ENCODE measurements around the gene SPATC1L. TPM values are rescaled to one million over a fixed set of nuclear protein-coding genes. Genes with fewer than 3 reads are reported as not detected.

Gene SPATC1L
- total RNA-seq, 3 donors from 2014 or later, result 6.8 to 17.5 (median 10.6) TPM

GRCh38 chr21:46219591-46220239 lies 35.5 kb upstream of the SPATC1L start:
- Mint-ChIP-seq H3K9me3 (no peaks in the 10 kb centered on the region), H3K27me3 (ENCODE audit: low read depth) (no peaks in the 10 kb centered on the region), H3K4me1 (ENCODE audit: low read depth) (no peaks in the 10 kb centered on the region), H3K4me3 (no peak overlapping the region), H3K36me3 (ENCODE audit: insufficient read depth) (peaks cover 11% of the 10 kb centered on the region)
- ATAC-seq, result no peak
- DNase-seq, result no peak

- H3K27me3 Mint-ChIP-seq (ENCODE audit: low read depth), result no peaks in the 10 kb centered on the region
Observed at GRCh38 chr21:46218906-46219590, 34.8 kb upstream of the SPATC1L start.

GRCh38 chr21:46217511-46218196 lies 33.4 kb upstream of the SPATC1L start:
- ATAC-seq (no peak), DNase-seq (no peak)
- H3K4me3 Mint-ChIP-seq, result no peak overlapping the region
- H3K9me3 Mint-ChIP-seq, result no peaks in the 10 kb centered on the region
- no peaks in the 10 kb centered on the region for H3K4me1 Mint-ChIP-seq (ENCODE audit: low read depth)
- H3K27me3 Mint-ChIP-seq (ENCODE audit: low read depth), result no peaks in the 10 kb centered on the region
- peaks cover 13% of the 10 kb centered on the region for H3K36me3 Mint-ChIP-seq (ENCODE audit: insufficient read depth)

More at GRCh38 chr21:46218906-46219590, 34.8 kb upstream of the SPATC1L start:
- no peaks in the 10 kb centered on the region for H3K4me1 Mint-ChIP-seq (ENCODE audit: low read depth)
- no peaks in the 10 kb centered on the region for H3K9me3 Mint-ChIP-seq
- no peak overlapping the region for H3K4me3 Mint-ChIP-seq
- H3K36me3 Mint-ChIP-seq (ENCODE audit: insufficient read depth), result peaks cover 11% of the 10 kb centered on the region
- DNase-seq (no peak), ATAC-seq (no peak)

GRCh38 chr21:46216132-46216747 lies 32.0 kb upstream of the SPATC1L start:
- no peaks in the 10 kb centered on the region for H3K4me1 Mint-ChIP-seq (ENCODE audit: low read depth)
- no peaks in the 10 kb centered on the region for H3K9me3 Mint-ChIP-seq
- DNase-seq (no peak), ATAC-seq (no peak)
- H3K4me3 Mint-ChIP-seq, result no peak overlapping the region
- H3K36me3 Mint-ChIP-seq (ENCODE audit: insufficient read depth), result peaks cover 10% of the 10 kb centered on the region
- H3K27me3 Mint-ChIP-seq (ENCODE audit: low read depth), result no peaks in the 10 kb centered on the region

- Mint-ChIP-seq H3K4me3 (no peak overlapping the region), H3K4me1 (ENCODE audit: low read depth) (no peaks in the 10 kb centered on the region), H3K27me3 (ENCODE audit: low read depth) (no peaks in the 10 kb centered on the region), H3K9me3 (no peaks in the 10 kb centered on the region), H3K36me3 (ENCODE audit: insufficient read depth) (peaks cover 8% of the 10 kb centered on the region)
- DNase-seq (no peak), ATAC-seq (no peak)
Observed at GRCh38 chr21:46215436-46216131, 31.3 kb upstream of the SPATC1L start.

GRCh38 chr21:46214478-46215340 lies 30.4 kb upstream of the SPATC1L start:
- DNase-seq, result no peak
- no peak for ATAC-seq
- no peaks in the 10 kb centered on the region for H3K27me3 Mint-ChIP-seq (ENCODE audit: low read depth)
- H3K4me3 Mint-ChIP-seq, result no peak overlapping the region
- no peaks in the 10 kb centered on the region for H3K9me3 Mint-ChIP-seq
- no peaks in the 10 kb centered on the region for H3K4me1 Mint-ChIP-seq (ENCODE audit: low read depth)
- H3K36me3 Mint-ChIP-seq (ENCODE audit: insufficient read depth), result peaks cover 3% of the 10 kb centered on the region

GRCh38 chr21:46213620-46214286 lies 29.5 kb upstream of the SPATC1L start:
- no peak overlapping the region for H3K4me3 Mint-ChIP-seq
- ATAC-seq (no peak), DNase-seq (no peak)
- H3K27me3 Mint-ChIP-seq (ENCODE audit: low read depth), result no peaks in the 10 kb centered on the region
- peaks cover 3% of the 10 kb centered on the region for H3K36me3 Mint-ChIP-seq (ENCODE audit: insufficient read depth)
- no peaks in the 10 kb centered on the region for H3K4me1 Mint-ChIP-seq (ENCODE audit: low read depth)
- H3K9me3 Mint-ChIP-seq, result no peaks in the 10 kb centered on the region

GRCh38 chr21:46212721-46213484 lies 28.6 kb upstream of the SPATC1L start:
- no peak for DNase-seq
- no peaks in the 10 kb centered on the region for H3K9me3 Mint-ChIP-seq
- H3K4me3 Mint-ChIP-seq, result no peak overlapping the region
- no peaks in the 10 kb centered on the region for H3K27me3 Mint-ChIP-seq (ENCODE audit: low read depth)
- H3K36me3 Mint-ChIP-seq (ENCODE audit: insufficient read depth), result peaks cover 3% of the 10 kb centered on the region
- ATAC-seq, result no peak
- no peaks in the 10 kb centered on the region for H3K4me1 Mint-ChIP-seq (ENCODE audit: low read depth)

GRCh38 chr21:46211786-46212720 lies 27.8 kb upstream of the SPATC1L start:
- ATAC-seq (no peak), DNase-seq (no peak)
- Mint-ChIP-seq H3K27me3 (ENCODE audit: low read depth) (no peaks in the 10 kb centered on the region), H3K4me3 (no peak overlapping the region), H3K9me3 (no peaks in the 10 kb centered on the region), H3K4me1 (ENCODE audit: low read depth) (no peaks in the 10 kb centered on the region), H3K36me3 (ENCODE audit: insufficient read depth) (peaks cover 2% of the 10 kb centered on the region)

GRCh38 chr21:46211376-46211775 lies 27.1 kb upstream of the SPATC1L start:
- ATAC-seq (no peak), DNase-seq (no peak)
- no peaks in the 10 kb centered on the region for H3K27me3 Mint-ChIP-seq (ENCODE audit: low read depth)
- peaks cover 2% of the 10 kb centered on the region for H3K36me3 Mint-ChIP-seq (ENCODE audit: insufficient read depth)
- no peak overlapping the region for H3K4me3 Mint-ChIP-seq
- H3K4me1 Mint-ChIP-seq (ENCODE audit: low read depth), result no peaks in the 10 kb centered on the region
- no peaks in the 10 kb centered on the region for H3K9me3 Mint-ChIP-seq

GRCh38 chr21:46210378-46211136 lies 26.3 kb upstream of the SPATC1L start:
- Mint-ChIP-seq H3K4me1 (ENCODE audit: low read depth) (no peaks in the 10 kb centered on the region), H3K9me3 (no peaks in the 10 kb centered on the region), H3K27me3 (ENCODE audit: low read depth) (no peaks in the 10 kb centered on the region), H3K36me3 (ENCODE audit: insufficient read depth) (peaks cover 5% of the 10 kb centered on the region), H3K4me3 (no peak overlapping the region)
- DNase-seq, result no peak
- ATAC-seq, result no peak
